A673 (cell line): ENCODE data around the gene YTHDF2.

Source experiments
- EZH2 ChIP-seq: fragments of 200-600 bp; sonication (generic); IDR thresholded peaks from 2 replicates; pipeline ENCODE4 v1.6.1; 2017; ENCODE audit warnings: borderline replicate concordance, low read depth, mild to moderate bottlenecking, mixed read lengths, antibody characterized with exemption, low read length; ENCODE audit not compliant: poor library complexity, severe bottlenecking
- TF ChIP-seq, protein P1 (sequence below): fragments of 300-800, 200-600 bp; sonication (generic); conservative IDR thresholded peaks from 2 replicates; pipeline ENCODE4 v1.5.1; 2017; ENCODE audit warnings: low read depth, mild to moderate bottlenecking, antibody characterized with exemption, low read length, moderate library complexity, mixed read lengths

DNA sequence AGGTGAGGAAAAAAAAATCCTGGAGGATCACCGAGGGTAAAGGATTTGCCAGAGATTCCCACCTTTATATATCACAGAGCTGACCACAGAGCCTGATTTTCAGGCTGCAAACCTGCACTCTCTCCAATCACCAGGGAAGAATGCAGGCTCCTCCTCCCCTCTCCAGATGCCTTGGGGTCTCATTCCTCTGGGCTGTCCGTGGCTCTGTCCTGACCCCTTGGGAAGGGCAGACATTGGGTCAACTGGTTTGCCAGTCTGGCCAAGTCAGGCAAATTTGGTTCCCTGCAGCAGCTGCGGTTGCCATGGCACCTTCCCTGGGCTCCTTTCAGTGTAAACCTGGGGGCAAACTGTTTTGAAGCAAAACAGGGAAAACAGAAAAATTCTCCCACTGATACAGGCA is 63.6 kb downstream of the YTHDF2 start:
- TF ChIP-seq, protein P1, sequence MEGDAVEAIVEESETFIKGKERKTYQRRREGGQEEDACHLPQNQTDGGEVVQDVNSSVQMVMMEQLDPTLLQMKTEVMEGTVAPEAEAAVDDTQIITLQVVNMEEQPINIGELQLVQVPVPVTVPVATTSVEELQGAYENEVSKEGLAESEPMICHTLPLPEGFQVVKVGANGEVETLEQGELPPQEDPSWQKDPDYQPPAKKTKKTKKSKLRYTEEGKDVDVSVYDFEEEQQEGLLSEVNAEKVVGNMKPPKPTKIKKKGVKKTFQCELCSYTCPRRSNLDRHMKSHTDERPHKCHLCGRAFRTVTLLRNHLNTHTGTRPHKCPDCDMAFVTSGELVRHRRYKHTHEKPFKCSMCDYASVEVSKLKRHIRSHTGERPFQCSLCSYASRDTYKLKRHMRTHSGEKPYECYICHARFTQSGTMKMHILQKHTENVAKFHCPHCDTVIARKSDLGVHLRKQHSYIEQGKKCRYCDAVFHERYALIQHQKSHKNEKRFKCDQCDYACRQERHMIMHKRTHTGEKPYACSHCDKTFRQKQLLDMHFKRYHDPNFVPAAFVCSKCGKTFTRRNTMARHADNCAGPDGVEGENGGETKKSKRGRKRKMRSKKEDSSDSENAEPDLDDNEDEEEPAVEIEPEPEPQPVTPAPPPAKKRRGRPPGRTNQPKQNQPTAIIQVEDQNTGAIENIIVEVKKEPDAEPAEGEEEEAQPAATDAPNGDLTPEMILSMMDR, result no peak
- no peak for TF ChIP-seq EZH2
